Pancreas (tissue), 10 donors: ENCODE data around the gene SMARCA4. TPM values are rescaled to one million over a fixed set of nuclear protein-coding genes. Genes with fewer than 3 reads are reported as not detected.
A peak's percentile ranks its signal among the peaks of the same experiment; 100 is the strongest.

Experiments
- ATAC-seq, 4 donors: fragments of 200-7000 bp; cut with Tn5 transposase; one replicate each; pipeline versions ENCODE4 v1.8.0 to v1.9.1; 2020; ENCODE audit warnings: mild to moderate bottlenecking in 4 of 4, moderate library complexity in 4 of 4
- DNase-seq, 6 donors: peaks; one replicate each; pipeline ENCODE4 v3.0.0-alpha.2; 2020
- FAIRE-seq: peaks from 2 replicates; lab custom pipeline; 2012; peaks lifted over from hg19 to GRCh38; lab: Jason Lieb, UNC
- H3K27ac ChIP-seq, 4 donors: fragments of 200-600 bp; sonication (generic); 1 replicate in 3 of 4; 2 replicates in 1 of 4; pipeline versions ENCODE4 v1.5.0 to v1.8.0; 2020
- H3K27me3 ChIP-seq, 4 donors: fragments of 200-600 bp; one replicate each; pipeline ENCODE4 v1.8.0; 2021
- H3K36me3 ChIP-seq, 3 donors: fragments of 200-600 bp; sonication (generic) in 1 of 3; one replicate each; pipeline versions ENCODE4 v1.5.0 to v1.8.0; 2020 to 2021
- H3K4me1 ChIP-seq, 3 donors: fragments of 200-600 bp; one replicate each; pipeline ENCODE4 v1.8.0; 2021
- H3K4me3 ChIP-seq, 4 donors: fragments of 200-600 bp; sonication (generic) in 2 of 4; one replicate each; pipeline versions ENCODE4 v1.5.0 to v1.8.0; 2020 to 2021
- H3K9me3 ChIP-seq, 4 donors: fragments of 200-600 bp; one replicate each; pipeline ENCODE4 v1.8.0; 2021
- WGBS, 2 donors: extraction: QIAGEN DNeasy Blood & Tissue Kit; methylation state at CpG; one replicate each; pipeline ENCODE4 v1.1.7; 2013; 5-methylcytosine and 5-hydroxymethylcytosine counted together
- intact Hi-C, 3 donors: fragments of 100-400 bp; cut with DNase I; formaldehyde crosslinking; loops; one replicate each; pipeline versions ENCODE4 v1.11.1 to v1.14.2; 2022
- polyA plus RNA-seq, 2 donors: library from polyadenylated mRNA; stranded (reverse); fragments of 200-250 nt; gene quantifications; one replicate each; pipeline ENCODE4 v1.2.3, GENCODE V29; 2013
- total RNA-seq, 6 donors: library from RNA; stranded (reverse); fragmentation: NEBNext Ultra II Directional in 4 of 6; extraction: Animal tissue kit (Norgen Biotek cat#: 25700) in 4 of 6; gene quantifications; one replicate each; pipeline versions ENCODE4 v1.2.1 to v1.2.4, GENCODE V29; 2021 to 2023
- TF ChIP-seq, protein P1 (sequence below), 4 donors: fragments of 200-600 bp; sonication (generic) in 3 of 4; IDR thresholded peaks; one replicate each; pipeline versions ENCODE4 v1.5.0 to v1.8.0; 2021; ENCODE audit warnings: antibody characterized with exemption in 4 of 4
- donor health status: healthy with polysubstance abuse.
- donor health status: DM: no; HTN: no; CAD: no; lungs with moderate emphysema.
- donor health status: DM: no; HTN: no; CAD: no.
- donor health status: control.
- donor health status: control.
- donor health status: Bipolar disorder and iron deficiency.
- donor health status: DM: yes; HTN: yes; CAD: no.
- donor health status: DM: no; HTN: no; CAD: no.
- donor health status: DM: no; HTN: no; CAD: no.
- donor health status: DM: yes; HTN: yes; CAD: no.

SMARCA4 gene
- total and polyA plus RNA-seq, 8 donors = 28.7 to 77.8 (median 42.9) TPM

DNA sequence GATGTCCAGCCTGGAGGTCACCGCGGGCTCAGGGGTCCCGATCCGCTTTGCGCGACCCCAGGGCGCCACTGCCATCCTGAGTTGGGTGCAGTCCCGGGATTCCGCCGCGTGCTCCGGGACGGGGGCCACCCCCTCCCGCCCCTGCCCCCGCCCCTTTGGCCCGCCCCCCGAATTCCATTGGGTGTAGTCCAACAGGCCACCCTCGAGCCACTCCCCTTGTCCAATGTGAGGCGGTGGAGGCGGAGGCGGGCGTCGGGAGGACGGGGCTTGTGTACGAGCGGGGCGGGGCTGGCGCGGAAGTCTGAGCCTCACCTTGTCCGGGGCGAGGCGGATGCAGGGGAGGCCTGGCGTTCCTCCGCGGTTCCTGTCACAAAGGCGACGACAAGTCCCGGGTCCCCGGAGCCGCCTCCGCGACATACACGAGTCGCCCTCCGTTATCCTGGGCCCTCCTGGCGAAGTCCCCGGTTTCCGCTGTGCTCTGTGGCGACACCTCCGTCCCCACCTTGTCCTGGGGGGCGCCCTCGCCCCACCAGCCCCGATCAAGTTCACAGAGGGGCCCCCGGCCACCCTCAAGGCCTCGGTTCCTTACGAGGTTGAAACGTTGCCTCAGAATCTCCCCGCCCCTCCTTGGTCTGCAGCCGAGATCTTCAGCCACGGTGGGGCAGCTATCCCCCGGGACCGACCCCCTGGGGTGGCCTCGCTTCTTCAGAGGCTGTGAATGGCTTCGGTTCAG, 129.6 kb downstream of the SMARCA4 start:
- H3K4me1 ChIP-seq = peaks cover 25 to 64% (median 56%) of the 10 kb centered on the region in 3 donors
- WGBS, 2 donors = 1% methylated on average over 62 to 64 of the region's 64 CpGs
- FAIRE-seq = no peak
- ATAC-seq = peak; percentile 73 to 81 (median 76)
- H3K27ac ChIP-seq = peak overlapping the region; percentile 94 to 98 (median 96)
- no peaks in the 10 kb centered on the region for H3K9me3 ChIP-seq
- H3K27me3 ChIP-seq = no peaks in the 10 kb centered on the region
- DNase-seq = peak; percentile 96 to 100 (median 99)
- no peaks in the 10 kb centered on the region for H3K36me3 ChIP-seq
- TF ChIP-seq, protein P1, sequence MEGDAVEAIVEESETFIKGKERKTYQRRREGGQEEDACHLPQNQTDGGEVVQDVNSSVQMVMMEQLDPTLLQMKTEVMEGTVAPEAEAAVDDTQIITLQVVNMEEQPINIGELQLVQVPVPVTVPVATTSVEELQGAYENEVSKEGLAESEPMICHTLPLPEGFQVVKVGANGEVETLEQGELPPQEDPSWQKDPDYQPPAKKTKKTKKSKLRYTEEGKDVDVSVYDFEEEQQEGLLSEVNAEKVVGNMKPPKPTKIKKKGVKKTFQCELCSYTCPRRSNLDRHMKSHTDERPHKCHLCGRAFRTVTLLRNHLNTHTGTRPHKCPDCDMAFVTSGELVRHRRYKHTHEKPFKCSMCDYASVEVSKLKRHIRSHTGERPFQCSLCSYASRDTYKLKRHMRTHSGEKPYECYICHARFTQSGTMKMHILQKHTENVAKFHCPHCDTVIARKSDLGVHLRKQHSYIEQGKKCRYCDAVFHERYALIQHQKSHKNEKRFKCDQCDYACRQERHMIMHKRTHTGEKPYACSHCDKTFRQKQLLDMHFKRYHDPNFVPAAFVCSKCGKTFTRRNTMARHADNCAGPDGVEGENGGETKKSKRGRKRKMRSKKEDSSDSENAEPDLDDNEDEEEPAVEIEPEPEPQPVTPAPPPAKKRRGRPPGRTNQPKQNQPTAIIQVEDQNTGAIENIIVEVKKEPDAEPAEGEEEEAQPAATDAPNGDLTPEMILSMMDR (IDR thresholded peaks at IDR 0.05) = no peak
- intact Hi-C loops = no loop called here
- peak overlapping the region; percentile 40 to 74 (median 61) for H3K4me3 ChIP-seq

DNA sequence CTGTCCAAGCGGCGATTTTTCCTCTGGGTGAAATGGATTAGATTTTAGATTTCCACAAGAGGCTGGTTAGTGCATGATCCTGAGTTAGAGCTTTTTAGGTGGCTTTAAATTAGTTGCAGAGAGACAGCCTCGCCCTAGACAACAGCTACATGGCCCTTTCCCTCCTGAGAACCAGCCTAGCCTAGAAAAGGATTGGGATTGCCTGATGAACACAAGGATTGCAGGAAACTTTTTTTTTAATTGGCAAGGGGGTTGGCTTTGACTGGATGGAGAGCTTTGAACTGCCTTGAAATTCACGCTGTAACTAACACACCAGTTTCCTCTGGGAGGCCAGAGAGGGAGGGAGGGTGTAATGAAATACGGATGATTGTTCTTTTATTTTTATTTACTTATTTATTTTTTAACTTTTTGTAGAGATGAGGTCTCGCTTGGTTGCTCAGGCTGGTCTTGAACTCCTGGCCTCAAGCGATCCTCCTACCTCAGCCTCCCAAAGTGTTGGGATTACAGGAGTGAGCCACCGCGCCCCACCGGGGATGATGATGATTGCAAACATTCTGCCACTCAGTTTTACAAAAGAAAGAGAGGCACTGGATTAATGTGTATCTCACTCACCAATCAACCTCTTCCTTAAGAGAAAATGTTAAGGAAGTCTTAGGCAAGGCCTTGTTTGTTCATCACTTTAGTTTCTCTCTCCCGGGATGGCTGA, 130.3 kb downstream of the SMARCA4 start:
- intact Hi-C loops = no loop called here
- Histone ChIP-seq H3K36me3 (no peaks in the 10 kb centered on the region), H3K27me3 (no peaks in the 10 kb centered on the region), H3K27ac (peak overlapping the region; percentile 94 to 98 (median 96)), H3K4me3 (peak overlapping the region; percentile 12 to 74 (median 61)), H3K4me1 (peaks cover 21 to 64% (median 50%) of the 10 kb centered on the region in 3 donors), H3K9me3 (no peaks in the 10 kb centered on the region)
- DNase-seq = no peak
- TF ChIP-seq, protein P1 (IDR thresholded peaks at IDR 0.05) = no peak
- ATAC-seq = no peak
- WGBS, 2 donors = 29 to 34% methylated on average over 11 of the region's 11 CpGs
- no peak for FAIRE-seq

DNA sequence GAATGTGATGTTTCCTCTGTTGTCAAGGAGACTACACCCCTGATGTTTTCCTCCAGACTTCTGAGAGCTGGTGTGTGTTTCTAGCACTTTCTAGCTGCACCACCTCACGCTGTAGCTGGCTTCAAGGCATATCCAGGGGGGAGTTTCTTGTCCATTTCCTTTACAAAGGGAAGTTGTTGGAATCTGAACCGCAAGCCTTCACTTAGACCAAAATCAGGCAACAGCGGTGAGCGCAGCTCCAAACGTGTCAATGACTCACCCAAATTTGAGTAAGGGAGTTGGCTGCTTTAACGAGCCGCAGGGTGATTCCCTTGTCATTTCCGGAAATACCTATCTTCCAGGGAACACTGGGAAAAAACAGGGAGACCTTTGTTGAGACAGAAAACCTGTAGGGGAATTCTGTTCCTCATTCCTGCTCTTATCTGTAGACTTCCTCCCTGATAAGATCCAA, 130.9 kb downstream of the SMARCA4 start:
- TF ChIP-seq, protein P1 (IDR thresholded peaks at IDR 0.05) = no peak
- FAIRE-seq (no peak), DNase-seq (peak in 4 of 6 donors; percentile 56 to 74 (median 62)), ATAC-seq (peak in 2 of 4 donors; percentile 3 to 10)
- Histone ChIP-seq H3K27ac (peak overlapping the region; percentile 94 to 98 (median 96)), H3K36me3 (no peaks in the 10 kb centered on the region), H3K4me3 (peak overlapping the region in 2 of 4 donors; percentile 61 to 74), H3K27me3 (no peaks in the 10 kb centered on the region), H3K9me3 (no peaks in the 10 kb centered on the region), H3K4me1 (peaks cover 20 to 68% (median 50%) of the 10 kb centered on the region in 3 donors)
- WGBS, 2 donors = 8 to 11% methylated on average over 8 of the region's 8 CpGs
- intact Hi-C loops = no loop called here

DNA sequence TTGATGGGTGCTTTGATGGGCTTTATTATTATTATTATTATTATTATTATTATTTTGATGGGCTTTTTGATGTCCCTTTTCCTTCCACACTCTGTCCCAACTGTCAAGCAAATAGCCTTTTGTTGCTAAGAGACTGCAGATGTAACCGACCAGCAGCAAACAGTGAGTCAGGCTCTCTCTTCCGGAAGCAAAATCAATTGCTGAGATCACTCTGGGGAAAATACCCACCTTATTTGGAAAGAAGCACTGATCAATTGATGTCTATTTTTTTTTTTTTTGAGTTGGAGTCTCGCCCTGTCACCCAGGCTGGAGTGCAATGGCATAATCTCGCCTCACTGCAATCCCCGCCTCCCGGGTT, 131.3 kb downstream of the SMARCA4 start:
- peaks cover 20 to 68% (median 50%) of the 10 kb centered on the region in 3 donors for H3K4me1 ChIP-seq
- no peaks in the 10 kb centered on the region for H3K36me3 ChIP-seq
- DNase-seq = peak in 1 of 6 donors; percentile 48
- H3K27me3 ChIP-seq = no peaks in the 10 kb centered on the region
- H3K27ac ChIP-seq = peak overlapping the region; percentile 94 to 98 (median 96)
- H3K9me3 ChIP-seq = no peaks in the 10 kb centered on the region
- 28 to 29% methylated on average over 6 of the region's 6 CpGs for WGBS, 2 donors
- TF ChIP-seq, protein P1 (IDR thresholded peaks at IDR 0.05) = no peak
- FAIRE-seq = no peak
- peak overlapping the region in 1 of 4 donors; percentile 74 for H3K4me3 ChIP-seq
- intact Hi-C loops = no loop called here
- peak in 3 of 4 donors; percentile 16 to 24 (median 24) for ATAC-seq
